Glutamatergic neuron (in vitro differentiated cells): ENCODE data around the gene HJURP. TPM values are rescaled to one million over a fixed set of nuclear protein-coding genes. Genes with fewer than 3 reads are reported as not detected.

Source experiments
- DNase-seq: peaks from one replicate; pipeline ENCODE4 v3.0.0; 2022
- H3K27ac Mint-ChIP-seq: one replicate; pipeline ENCODE4 v1.8.0; 2020; ENCODE audit warnings: mild to moderate bottlenecking, mixed read lengths, inconsistent platforms; ENCODE audit not compliant: unreplicated experiment
- H3K27me3 Mint-ChIP-seq: one replicate; pipeline ENCODE4 v1.8.0; 2020; ENCODE audit warnings: mild to moderate bottlenecking, moderate library complexity, mixed read lengths, inconsistent platforms; ENCODE audit not compliant: unreplicated experiment
- H3K36me3 Mint-ChIP-seq: one replicate; pipeline ENCODE4 v1.8.0; 2020; ENCODE audit warnings: mild to moderate bottlenecking, mixed read lengths, inconsistent platforms; ENCODE audit not compliant: unreplicated experiment
- H3K4me1 Mint-ChIP-seq: one replicate; pipeline ENCODE4 v1.8.0; 2020; ENCODE audit warnings: mild to moderate bottlenecking, low read depth, mixed read lengths, inconsistent platforms; ENCODE audit not compliant: unreplicated experiment
- H3K4me3 Mint-ChIP-seq: one replicate; pipeline ENCODE4 v1.8.0; 2020; ENCODE audit warnings: mild to moderate bottlenecking, mixed read lengths, inconsistent platforms; ENCODE audit not compliant: unreplicated experiment
- H3K9me3 Mint-ChIP-seq: one replicate; pipeline ENCODE4 v1.8.0; 2020; ENCODE audit warnings: mild to moderate bottlenecking, moderate library complexity, mixed read lengths, inconsistent platforms; ENCODE audit not compliant: unreplicated experiment
- total RNA-seq: library from RNA; stranded (reverse); fragmentation: NEBNext Ultra II Directional; extraction: Animal tissue kit (Norgen Biotek cat#: 25700); gene quantifications from one replicate; pipeline ENCODE4 v1.2.1, GENCODE V29; 2021; ENCODE audit not compliant: unreplicated experiment
- TF ChIP-seq, protein P1 (sequence below): fragments of 200-600 bp; sonication (generic); IDR thresholded peaks from one replicate; pipeline ENCODE4 v1.5.0; 2021; ENCODE audit not compliant: partially characterized antibody, unreplicated experiment

Gene HJURP
- total RNA-seq, 1 donor from 2014 or later, result 6.9 TPM

DNA sequence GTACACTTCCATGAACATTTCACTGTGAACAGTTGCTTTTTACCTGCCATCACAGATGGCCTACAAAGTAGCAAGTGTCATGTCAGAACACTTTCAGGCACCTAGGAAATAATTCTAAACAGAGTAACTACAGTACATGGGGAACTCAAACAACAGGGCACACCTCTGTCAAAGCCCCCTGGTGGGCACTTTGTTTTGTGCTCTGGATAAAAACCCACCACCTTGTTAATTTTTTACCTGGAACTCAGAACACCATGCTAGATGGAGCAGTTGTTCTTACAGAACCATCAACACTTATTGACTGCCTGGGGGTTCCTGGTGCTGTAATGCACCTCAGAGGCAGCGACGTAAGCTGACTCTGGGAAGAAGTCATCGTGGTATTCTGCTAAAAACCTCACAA is 11.5 kb upstream of the HJURP start:
- Mint-ChIP-seq H3K27ac (no peak overlapping the region), H3K4me3 (no peak overlapping the region), H3K36me3 (peaks cover 33% of the 10 kb centered on the region), H3K9me3 (peaks cover 7% of the 10 kb centered on the region), H3K27me3 (peaks cover 6% of the 10 kb centered on the region), H3K4me1 (no peaks in the 10 kb centered on the region)
- DNase-seq, result no peak
- TF ChIP-seq, protein P1, sequence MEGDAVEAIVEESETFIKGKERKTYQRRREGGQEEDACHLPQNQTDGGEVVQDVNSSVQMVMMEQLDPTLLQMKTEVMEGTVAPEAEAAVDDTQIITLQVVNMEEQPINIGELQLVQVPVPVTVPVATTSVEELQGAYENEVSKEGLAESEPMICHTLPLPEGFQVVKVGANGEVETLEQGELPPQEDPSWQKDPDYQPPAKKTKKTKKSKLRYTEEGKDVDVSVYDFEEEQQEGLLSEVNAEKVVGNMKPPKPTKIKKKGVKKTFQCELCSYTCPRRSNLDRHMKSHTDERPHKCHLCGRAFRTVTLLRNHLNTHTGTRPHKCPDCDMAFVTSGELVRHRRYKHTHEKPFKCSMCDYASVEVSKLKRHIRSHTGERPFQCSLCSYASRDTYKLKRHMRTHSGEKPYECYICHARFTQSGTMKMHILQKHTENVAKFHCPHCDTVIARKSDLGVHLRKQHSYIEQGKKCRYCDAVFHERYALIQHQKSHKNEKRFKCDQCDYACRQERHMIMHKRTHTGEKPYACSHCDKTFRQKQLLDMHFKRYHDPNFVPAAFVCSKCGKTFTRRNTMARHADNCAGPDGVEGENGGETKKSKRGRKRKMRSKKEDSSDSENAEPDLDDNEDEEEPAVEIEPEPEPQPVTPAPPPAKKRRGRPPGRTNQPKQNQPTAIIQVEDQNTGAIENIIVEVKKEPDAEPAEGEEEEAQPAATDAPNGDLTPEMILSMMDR, result peak; percentile 58

DNA sequence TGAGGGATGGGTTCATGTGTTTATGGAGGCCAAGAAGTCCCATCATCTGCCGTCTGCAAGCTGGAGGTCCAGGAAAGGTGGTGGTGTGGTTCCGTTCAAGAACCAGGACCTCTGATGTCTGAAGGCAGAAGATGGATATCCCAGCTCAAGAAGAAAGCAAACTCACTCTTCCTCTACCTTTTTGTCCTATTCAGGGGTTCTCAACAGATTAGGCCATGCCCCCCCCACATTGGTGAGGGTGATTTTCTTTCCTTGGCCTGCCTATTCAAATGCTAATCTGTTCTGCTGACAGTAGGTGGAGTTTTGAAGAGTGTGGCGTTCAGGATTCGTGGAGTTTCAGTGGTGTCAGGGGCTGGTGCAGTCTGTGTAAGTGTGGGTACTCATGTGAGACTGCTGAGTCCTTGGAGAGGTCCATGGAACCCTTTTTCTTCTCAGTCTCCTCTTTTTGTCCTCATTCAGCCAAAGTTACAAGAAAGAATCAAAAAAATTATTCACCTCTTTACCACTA is 8.0 kb upstream of the HJURP start:
- Mint-ChIP-seq H3K27me3 (peaks cover 1% of the 10 kb centered on the region), H3K27ac (no peak overlapping the region), H3K36me3 (peaks cover 20% of the 10 kb centered on the region), H3K4me3 (no peak overlapping the region), H3K9me3 (peaks cover 4% of the 10 kb centered on the region), H3K4me1 (no peaks in the 10 kb centered on the region)
- DNase-seq, result no peak
- TF ChIP-seq, protein P1, result no peak

DNA sequence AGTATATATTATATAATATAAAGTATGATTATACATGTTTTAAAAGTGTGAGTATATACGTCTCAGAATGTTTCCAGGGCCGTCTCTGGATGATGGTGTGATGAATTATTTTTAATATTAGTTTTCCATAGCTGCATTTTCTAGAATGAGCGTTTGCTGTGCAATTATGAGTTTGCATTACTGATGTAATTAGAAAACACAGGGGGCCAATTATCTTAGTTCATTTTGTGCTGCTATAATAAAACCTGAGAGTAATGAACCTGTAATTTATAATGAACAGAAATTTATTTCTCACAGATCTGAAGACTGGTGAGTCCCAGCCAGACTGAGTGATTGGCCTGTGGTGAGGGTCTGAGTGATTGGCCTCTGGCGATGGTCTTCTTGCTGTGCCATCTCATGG is 4.0 kb upstream of the HJURP start:
- Mint-ChIP-seq H3K4me3 (no peak overlapping the region), H3K4me1 (no peaks in the 10 kb centered on the region), H3K36me3 (peaks cover 6% of the 10 kb centered on the region), H3K27ac (no peak overlapping the region), H3K27me3 (peaks cover 3% of the 10 kb centered on the region), H3K9me3 (peaks cover 4% of the 10 kb centered on the region)
- no peak for DNase-seq
- TF ChIP-seq, protein P1, result no peak

DNA sequence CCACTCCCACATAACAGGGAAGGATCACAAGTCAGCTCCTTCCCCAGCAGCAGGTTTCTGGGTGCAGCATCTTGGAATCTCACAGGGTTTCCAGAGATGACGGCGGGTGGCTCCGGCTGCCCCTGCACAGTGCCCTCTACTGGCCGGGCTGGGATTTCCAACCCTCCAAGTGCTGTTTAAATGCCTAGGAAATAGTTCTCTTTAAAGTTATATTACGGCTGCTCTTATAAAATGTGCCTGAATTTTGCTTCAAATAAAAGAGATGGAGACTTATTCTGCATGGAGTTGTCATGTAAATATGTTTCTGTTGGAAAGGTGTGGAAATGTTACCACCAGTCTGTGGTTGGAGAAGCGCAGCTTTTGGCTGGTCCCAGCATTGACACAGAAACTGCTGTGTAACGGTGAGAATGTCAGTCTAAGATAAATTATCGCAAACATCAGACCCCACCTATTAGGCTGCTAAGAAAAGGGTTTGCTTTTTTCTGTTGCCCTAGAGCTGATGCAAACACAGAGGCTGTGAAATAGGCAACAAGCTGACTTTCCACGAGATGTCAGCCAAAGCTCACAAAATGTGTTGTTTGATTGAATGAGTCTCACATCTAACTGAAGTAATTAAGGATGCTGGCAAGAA is 3.3 kb upstream of the HJURP start:
- H3K9me3 Mint-ChIP-seq, result peaks cover 1% of the 10 kb centered on the region
- peaks cover 5% of the 10 kb centered on the region for H3K27me3 Mint-ChIP-seq
- H3K36me3 Mint-ChIP-seq, result peaks cover 6% of the 10 kb centered on the region
- no peak overlapping the region for H3K4me3 Mint-ChIP-seq
- peak; percentile 59 for DNase-seq
- peaks cover 4% of the 10 kb centered on the region for H3K4me1 Mint-ChIP-seq
- TF ChIP-seq, protein P1, result peak; percentile 74
- H3K27ac Mint-ChIP-seq, result no peak overlapping the region

DNA sequence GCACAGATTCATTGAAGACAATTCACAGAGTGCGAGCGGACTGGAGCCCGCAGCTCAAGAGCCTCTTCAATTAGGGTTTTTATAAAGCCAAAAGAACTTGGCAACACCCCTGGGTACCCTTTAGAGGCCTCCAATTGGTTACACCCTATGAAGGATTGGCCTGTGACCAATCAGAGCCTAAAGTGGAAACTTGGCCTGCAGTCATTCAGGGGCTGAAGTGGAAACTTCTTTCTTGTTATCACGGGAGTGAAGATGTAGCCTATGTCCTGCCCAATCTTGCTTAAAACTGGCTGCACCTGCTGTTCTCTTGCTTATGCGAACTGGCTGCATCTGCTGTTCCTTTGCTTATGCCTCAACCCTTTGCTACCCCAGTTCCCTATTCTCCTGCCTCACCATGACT is 1.8 kb upstream of the HJURP start:
- Mint-ChIP-seq H3K4me1 (peaks cover 6% of the 10 kb centered on the region), H3K27me3 (peaks cover 5% of the 10 kb centered on the region), H3K27ac (no peak overlapping the region), H3K4me3 (no peak overlapping the region), H3K36me3 (no peaks in the 10 kb centered on the region), H3K9me3 (no peaks in the 10 kb centered on the region)
- no peak for DNase-seq
- TF ChIP-seq, protein P1, result no peak
